NCI-H524 (cell line): Measurements from ENCODE around the gene S100P.
A peak's percentile ranks its signal among the peaks of the same experiment; 100 is the strongest.

Source experiments
- DNase-seq, 2 experiments: peaks; one replicate each; lab custom pipeline; 2025; lab: John Stamatoyannopoulos, UW

S100P gene

GRCh38 chr4:6673191-6673659 is 20.5 kb upstream of the S100P start:
- peak; percentile 18 to 35 for DNase-seq

GRCh38 chr4:6673660-6674499 is 19.8 kb upstream of the S100P start:
- DNase-seq, result peak; percentile 89 to 98

- peak; percentile 27 to 69 for DNase-seq
Measured at GRCh38 chr4:6674500-6675149, 19.1 kb upstream of the S100P start.

GRCh38 chr4:6676722-6677558 is 16.7 kb upstream of the S100P start:
- DNase-seq, result no peak

- no peak for DNase-seq
Measured at GRCh38 chr4:6680372-6681034, 13.2 kb upstream of the S100P start.

GRCh38 chr4:6681191-6681590 is 12.5 kb upstream of the S100P start:
- no peak for DNase-seq

GRCh38 chr4:6682862-6683590 is 10.7 kb upstream of the S100P start:
- no peak for DNase-seq

GRCh38 chr4:6684656-6685055 is 9.0 kb upstream of the S100P start:
- no peak for DNase-seq

GRCh38 chr4:6686104-6686787 is 7.4 kb upstream of the S100P start:
- DNase-seq, result no peak

GRCh38 chr4:6687947-6688878 is 5.5 kb upstream of the S100P start:
- no peak for DNase-seq

GRCh38 chr4:6688879-6689505 is 4.7 kb upstream of the S100P start:
- no peak for DNase-seq

GRCh38 chr4:6689506-6689960 is 4.1 kb upstream of the S100P start:
- no peak for DNase-seq

- no peak for DNase-seq
Measured at GRCh38 chr4:6692379-6692778, 1.3 kb upstream of the S100P start.

- no peak for DNase-seq
Measured at GRCh38 chr4:6692806-6693205, 872 bp upstream of the S100P start.

GRCh38 chr4:6694177-6694901 is 661 bp downstream of the S100P start:
- no peak for DNase-seq

GRCh38 chr4:6695660-6696610 is 2.3 kb downstream of the S100P start:
- no peak for DNase-seq

GRCh38 chr4:6696611-6697010 is 2.9 kb downstream of the S100P start:
- DNase-seq, result no peak
